OCI-LY7 (cell line): ENCODE results near the gene ALKBH3. TPM values are rescaled to one million over a fixed set of nuclear protein-coding genes. Genes with fewer than 3 reads are reported as not detected.

Source experiments
- BruUV-seq: library from RNA; stranded (reverse); fragments of 400-500 nt; replicated peaks from 2 replicates; lab custom pipeline; 2021; lab: Mats Ljungman, UMichigan
- CTCF ChIA-PET: fragments of 300-600 bp; sonication (Branson Sonifier 250); formaldehyde crosslinking; loops from one replicate; lab custom pipeline; 2022; ENCODE audit warnings: antibody characterized with exemption; ENCODE audit not compliant: unreplicated experiment; lab: Charles Lee
- POLR2A ChIA-PET: fragments of 300-600 bp; sonication (Branson Sonifier 250); formaldehyde crosslinking; loops from one replicate; lab custom pipeline; 2022; ENCODE audit warnings: antibody characterized with exemption; lab: Charles Lee
- DNase-seq: peaks from one replicate; pipeline ENCODE4 v3.0.0-alpha.2; 2015; ENCODE audit warnings: low spot score
- H2AFZ ChIP-seq: fragments of 200-600 bp; sonication (generic), shearing (Covaris generic); 2 replicates; pipeline ENCODE4 v1.6.1; 2014; ENCODE audit warnings: mild to moderate bottlenecking, antibody characterized with exemption, low read length, moderate library complexity
- H3K27ac ChIP-seq: fragments of 200-600 bp; sonication (generic); 2 replicates; pipeline ENCODE4 v1.5.1; 2014; ENCODE audit warnings: mixed run types, low read depth, mild to moderate bottlenecking, moderate library complexity, low read length, inconsistent platforms; ENCODE audit not compliant: poor library complexity, severe bottlenecking
- H3K36me3 ChIP-seq: fragments of 200-600 bp; sonication (generic); 2 replicates; pipeline ENCODE4 v1.6.1; 2014; ENCODE audit warnings: mild to moderate bottlenecking, antibody characterized with exemption, low read length, moderate library complexity, mixed read lengths; ENCODE audit not compliant: insufficient read depth
- H3K4me1 ChIP-seq: fragments of 200-600 bp; sonication (generic); 2 replicates; pipeline ENCODE4 v1.5.1; 2014; ENCODE audit warnings: mild to moderate bottlenecking, low read length; ENCODE audit not compliant: insufficient read depth, poor library complexity, severe bottlenecking
- H3K4me2 ChIP-seq: fragments of 200-600 bp; sonication (generic); 2 replicates; pipeline ENCODE4 v1.6.1; 2014; ENCODE audit warnings: mild to moderate bottlenecking, low read length
- H3K4me3 ChIP-seq: fragments of 200-600 bp; sonication (generic); 2 replicates; pipeline ENCODE4 v1.5.1; 2014; ENCODE audit warnings: mild to moderate bottlenecking, low read depth, low read length; ENCODE audit not compliant: poor library complexity, severe bottlenecking
- H3K79me2 ChIP-seq: fragments of 200-600 bp; sonication (generic); 2 replicates; pipeline ENCODE4 v1.6.1; 2016; ENCODE audit warnings: low read depth, mild to moderate bottlenecking, low read length, moderate library complexity, mixed read lengths; ENCODE audit not compliant: insufficient read depth
- H3K9me2 ChIP-seq: fragments of 200-600 bp; sonication (generic); 2 replicates; pipeline ENCODE4 v1.6.1; 2016; ENCODE audit warnings: mild to moderate bottlenecking, low read length, mixed read lengths; ENCODE audit not compliant: insufficient read depth
- H3K9me3 ChIP-seq: fragments of 200-600 bp; sonication (generic); 2 replicates; pipeline ENCODE4 v1.6.1; 2014; ENCODE audit warnings: mild to moderate bottlenecking, mixed run types, low read length, mixed read lengths
- H4K20me1 ChIP-seq: fragments of 200-600 bp; sonication (generic); 2 replicates; pipeline ENCODE4 v1.6.1; 2014; ENCODE audit warnings: mild to moderate bottlenecking, antibody characterized with exemption, low read length, moderate library complexity, mixed read lengths; ENCODE audit not compliant: insufficient read depth
- EZH2phosphoT487 ChIP-seq: fragments of 200-600 bp; sonication (generic); IDR thresholded peaks from 2 replicates; pipeline ENCODE4 v1.6.1; 2018; ENCODE audit warnings: low read depth, borderline replicate concordance, mild to moderate bottlenecking, mixed run types, antibody characterized with exemption, low read length, moderate library complexity, mixed read lengths
- intact Hi-C: fragments of 100-400 bp; cut with micrococcal nuclease; formaldehyde crosslinking; loops from one replicate; pipeline ENCODE4 v1.10.0; 2022; ENCODE audit not compliant: unreplicated experiment
- total RNA-seq, 2 experiments: library from RNA; depleted of rRNA in 1 of 2; stranded (reverse); fragments of >200 nt in 1 of 2; shearing (Covaris generic) in 1 of 2; gene quantifications; 2 replicates each; pipeline ENCODE4 v1.2.3, GENCODE V29; 2014 to 2022
- TF ChIP-seq, protein P1 (sequence below): fragments of 200-600 bp; sonication (generic); conservative IDR thresholded peaks from 2 replicates; pipeline ENCODE4 v1.5.1; 2014; ENCODE audit warnings: mild to moderate bottlenecking, antibody characterized with exemption, low read length, moderate library complexity, mixed read lengths

The ALKBH3 gene
- total RNA-seq, 2 experiments from 2014 or later, result not detected

DNA sequence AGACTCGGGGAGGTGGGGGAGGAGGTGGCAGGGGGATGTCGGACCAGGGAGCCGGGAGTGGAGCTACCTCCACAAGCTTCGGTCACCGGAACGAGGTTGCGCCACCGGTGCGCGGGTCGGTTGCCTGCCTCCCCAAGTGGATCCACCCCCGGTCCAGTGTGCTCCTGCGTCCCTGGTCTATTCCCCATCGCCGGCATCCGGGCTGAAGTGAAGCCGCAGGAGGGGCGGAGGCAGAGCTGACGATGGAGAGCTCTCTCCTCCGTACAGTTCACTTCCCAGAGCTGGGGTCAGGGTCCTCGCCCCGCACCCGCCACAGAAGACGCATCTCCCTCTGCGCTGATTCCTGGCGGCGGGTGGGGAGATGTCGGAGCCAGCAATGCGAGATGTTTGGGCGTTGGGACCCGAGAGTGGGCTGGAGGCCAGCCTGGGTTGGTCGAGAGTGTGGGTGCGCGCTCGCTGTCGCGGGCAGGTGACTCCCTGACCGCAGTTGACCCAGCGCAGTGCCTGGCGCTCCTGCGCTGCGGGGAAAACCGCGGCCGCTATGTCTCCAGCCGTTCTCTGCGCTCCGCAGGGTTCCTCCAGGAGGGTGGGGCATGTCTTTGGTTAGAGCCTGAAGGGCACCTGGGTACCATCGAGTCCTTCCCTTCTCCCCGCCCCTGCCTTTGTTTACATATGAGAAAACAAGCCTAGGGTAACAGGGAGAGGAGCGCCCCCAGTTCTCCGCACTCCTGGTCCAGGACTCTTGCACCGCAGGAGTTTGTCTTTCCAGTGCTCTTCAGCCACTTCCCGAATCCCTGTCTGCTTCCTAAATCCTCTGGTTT lies 63.5 kb downstream of the ALKBH3 start:
- CTCF ChIA-PET, result no interaction called here
- no peak overlapping the region for H2AFZ ChIP-seq
- H3K4me2 ChIP-seq, result no peak overlapping the region
- BruUV-seq, result no TSS peak
- no peak overlapping the region for H3K4me3 ChIP-seq
- TF ChIP-seq, protein P1, sequence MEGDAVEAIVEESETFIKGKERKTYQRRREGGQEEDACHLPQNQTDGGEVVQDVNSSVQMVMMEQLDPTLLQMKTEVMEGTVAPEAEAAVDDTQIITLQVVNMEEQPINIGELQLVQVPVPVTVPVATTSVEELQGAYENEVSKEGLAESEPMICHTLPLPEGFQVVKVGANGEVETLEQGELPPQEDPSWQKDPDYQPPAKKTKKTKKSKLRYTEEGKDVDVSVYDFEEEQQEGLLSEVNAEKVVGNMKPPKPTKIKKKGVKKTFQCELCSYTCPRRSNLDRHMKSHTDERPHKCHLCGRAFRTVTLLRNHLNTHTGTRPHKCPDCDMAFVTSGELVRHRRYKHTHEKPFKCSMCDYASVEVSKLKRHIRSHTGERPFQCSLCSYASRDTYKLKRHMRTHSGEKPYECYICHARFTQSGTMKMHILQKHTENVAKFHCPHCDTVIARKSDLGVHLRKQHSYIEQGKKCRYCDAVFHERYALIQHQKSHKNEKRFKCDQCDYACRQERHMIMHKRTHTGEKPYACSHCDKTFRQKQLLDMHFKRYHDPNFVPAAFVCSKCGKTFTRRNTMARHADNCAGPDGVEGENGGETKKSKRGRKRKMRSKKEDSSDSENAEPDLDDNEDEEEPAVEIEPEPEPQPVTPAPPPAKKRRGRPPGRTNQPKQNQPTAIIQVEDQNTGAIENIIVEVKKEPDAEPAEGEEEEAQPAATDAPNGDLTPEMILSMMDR, result no peak
- TF ChIP-seq EZH2phosphoT487, result no peak
- H3K9me3 ChIP-seq, result no peaks in the 10 kb centered on the region
- no peaks in the 10 kb centered on the region for H3K79me2 ChIP-seq
- no peaks in the 10 kb centered on the region for H3K9me2 ChIP-seq
- POLR2A ChIA-PET, result no interaction called here
- intact Hi-C loops, result loop anchor here (2.0 kb wide), 1 partner anchor 53 kb away; no protein-coding TSS in a partner anchor
- H3K36me3 ChIP-seq, result no peaks in the 10 kb centered on the region
- H4K20me1 ChIP-seq, result no peaks in the 10 kb centered on the region
- no peaks in the 10 kb centered on the region for H3K4me1 ChIP-seq
- no peak for DNase-seq
- H3K27ac ChIP-seq, result no peak overlapping the region

DNA sequence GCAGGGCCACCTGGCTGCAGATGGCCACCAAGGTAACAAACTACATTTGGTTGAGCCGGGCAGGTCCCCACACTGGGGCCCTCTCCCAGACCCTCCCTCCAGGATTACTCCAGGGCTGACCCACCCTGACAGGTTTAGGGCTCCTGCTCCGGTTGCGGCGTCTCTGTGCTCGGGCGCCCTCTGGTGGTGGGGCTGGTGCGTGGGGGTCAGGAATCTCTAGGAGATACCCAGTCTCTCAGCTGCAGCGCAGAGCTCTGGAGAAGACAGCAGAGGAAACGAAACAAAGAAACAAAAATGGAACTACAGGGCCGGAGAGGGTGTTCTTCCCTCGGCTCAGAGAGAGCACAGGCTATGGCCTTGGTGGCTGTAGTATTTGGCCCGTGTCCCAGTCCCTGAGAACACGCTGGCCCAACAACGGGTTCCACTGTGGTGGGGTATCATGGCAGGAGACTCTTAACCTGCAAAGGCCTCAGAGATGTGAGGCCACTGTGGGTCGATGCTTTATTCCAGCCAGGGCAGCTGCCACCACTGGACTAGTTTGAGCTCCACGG lies 64.2 kb downstream of the ALKBH3 start:
- TF ChIP-seq, protein P1, result peak; percentile 88
- TF ChIP-seq EZH2phosphoT487, result no peak
- peak; percentile 31 for DNase-seq
- H3K79me2 ChIP-seq, result no peaks in the 10 kb centered on the region
- ChIA-PET POLR2A (no interaction called here), CTCF (no interaction called here)
- H3K36me3 ChIP-seq, result no peaks in the 10 kb centered on the region
- H3K4me3 ChIP-seq, result no peak overlapping the region
- no peak overlapping the region for H3K27ac ChIP-seq
- no TSS peak for BruUV-seq
- H4K20me1 ChIP-seq, result no peaks in the 10 kb centered on the region
- H3K9me2 ChIP-seq, result no peaks in the 10 kb centered on the region
- no peaks in the 10 kb centered on the region for H3K9me3 ChIP-seq
- no peak overlapping the region for H2AFZ ChIP-seq
- no peak overlapping the region for H3K4me2 ChIP-seq
- H3K4me1 ChIP-seq, result no peaks in the 10 kb centered on the region
- intact Hi-C loops, result loop anchor here (2.0 kb wide), 1 partner anchor 54 kb away; no protein-coding TSS in a partner anchor

DNA sequence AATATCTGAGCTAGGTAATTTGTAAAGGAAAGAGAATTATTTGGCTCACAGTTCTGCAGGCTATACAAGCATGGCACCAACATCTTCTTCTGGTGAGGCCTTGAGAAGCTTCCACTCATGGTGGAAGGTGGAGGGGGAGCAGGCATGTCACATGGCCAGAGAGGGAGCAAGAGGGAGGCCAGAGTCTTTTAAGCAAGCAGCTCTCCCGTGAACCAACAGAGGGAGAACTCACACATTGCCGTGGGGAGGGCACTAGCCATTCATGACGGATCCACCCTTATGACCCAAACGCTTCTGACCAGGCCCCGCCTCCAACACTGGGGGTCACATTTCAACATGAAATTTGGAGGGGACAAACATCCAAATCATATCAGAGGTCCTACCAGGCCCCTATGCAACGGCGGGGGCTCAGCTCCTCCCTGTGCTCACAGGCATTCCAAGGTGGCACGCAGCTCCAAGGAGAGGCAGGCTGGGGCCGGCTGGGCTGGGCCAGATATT lies 66.4 kb downstream of the ALKBH3 start:
- DNase-seq, result no peak

More for the DNA sequence above, 66.4 kb downstream of the ALKBH3 start:
- Histone ChIP-seq H3K4me2 (no peak overlapping the region), H3K9me3 (no peaks in the 10 kb centered on the region), H4K20me1 (no peaks in the 10 kb centered on the region), H3K9me2 (no peaks in the 10 kb centered on the region), H3K27ac (no peak overlapping the region), H2AFZ (no peak overlapping the region), H3K36me3 (no peaks in the 10 kb centered on the region), H3K4me3 (no peak overlapping the region), H3K4me1 (no peaks in the 10 kb centered on the region), H3K79me2 (no peaks in the 10 kb centered on the region)
- ChIA-PET CTCF (no interaction called here), POLR2A (no interaction called here)
- intact Hi-C loops, result no loop called here
- TF ChIP-seq, protein P1, result no peak
- TF ChIP-seq EZH2phosphoT487, result no peak
- no TSS peak for BruUV-seq
